Activated CD4-positive, alpha-beta memory T cell treated with anti-CD3 and anti-CD28 coated beads, Interleukin-2, amount 10 ng/mL, durations not matched to agents 7 days and 5 days (primary cell): ENCODE data around the gene CBX8. TPM values are rescaled to one million over a fixed set of nuclear protein-coding genes. Genes with fewer than 3 reads are reported as not detected.

Experiments used
- total RNA-seq, 2 experiments: library from RNA; stranded (reverse); gene quantifications; one replicate each; pipeline ENCODE4 v1.2.3, GENCODE V29; 2021

Gene CBX8
- total RNA-seq, 2 experiments from 2014 or later, result 5.7 to 6.7 TPM

Other genes with a start within 250 kb of the CBX8 start
- gene RBFOX3, start 186.0 kb downstream of the CBX8 start, total RNA-seq, result not detected
- gene ENPP7, start 66.1 kb downstream of the CBX8 start, total RNA-seq, result under 1 TPM in 1 of 2 experiments, not detected in 1; 0.10 TPM
- 1 to 10 TPM; 1.7 to 2.0 TPM for gene CBX2, start 18.9 kb downstream of the CBX8 start, total RNA-seq
- 10 to 100 TPM; 34.4 to 36.5 TPM for gene CBX4, start 42.4 kb upstream of the CBX8 start, total RNA-seq
- gene TBC1D16, start 238.8 kb upstream of the CBX8 start, total RNA-seq, result under 1 TPM; 0.63 TPM
- gene CCDC40, start 239.6 kb upstream of the CBX8 start, total RNA-seq, result not detected